Measurements from ENCODE around the gene CTAG1B. TPM values are rescaled to one million over a fixed set of nuclear protein-coding genes. Genes with fewer than 3 reads are reported as not detected.

CTAG1B gene
- total and polyA plus RNA-seq, 2 of the 8 experiments (the other 6 are each of a cell fraction or from before 2014, with no cell fraction given): not detected

- TF ChIP-seq CHD7 (IDR thresholded peaks at IDR 0.05; ENCODE audit: insufficient replicate concordance, low read length): no peak
- TF ChIP-seq SP2 (IDR thresholded peaks at IDR 0.05; ENCODE audit: low read length): no peak
- no peak for TF ChIP-seq KDM1A (IDR thresholded peaks at IDR 0.05; ENCODE audit: borderline replicate concordance, low read length)
- TF ChIP-seq CTBP2 (IDR thresholded peaks at IDR 0.05; ENCODE audit: borderline replicate concordance, insufficient read depth, insufficient read length, low read length): no peak
- no peak for TF ChIP-seq RNF2 (IDR thresholded peaks at IDR 0.05; ENCODE audit: borderline replicate concordance, low read depth, low read length, missing control alignments, poor library complexity, severe bottlenecking)
- TF ChIP-seq CBX8 (IDR thresholded peaks at IDR 0.05; ENCODE audit: borderline replicate concordance, low read depth, low read length): no peak
- TF ChIP-seq KDM5A (IDR thresholded peaks at IDR 0.05; ENCODE audit: low read length): no peak
- no peak for TF ChIP-seq SIX5 (IDR thresholded peaks at IDR 0.05; ENCODE audit: low read depth, low read length)
- no peak for TF ChIP-seq GABPA (IDR thresholded peaks at IDR 0.05; ENCODE audit: borderline replicate concordance, insufficient read depth, low read length)
- no peak for TF ChIP-seq E2F6 (IDR thresholded peaks at IDR 0.05)
- no peak for TF ChIP-seq MAFK (IDR thresholded peaks at IDR 0.05; ENCODE audit: low read depth, low read length)
These were observed 35.8 kb upstream of the CTAG1B start (continued) for GRCh38 chrX:154654925-154655324.
